Measurements from ENCODE around the gene NEK10.

GRCh38 chr3:27228805-27229204 lies 140.4 kb downstream of the NEK10 start:
- TF ChIP-seq CTCF (IDR thresholded peaks at IDR 0.05) (no peak), POLR2AphosphoS5 (IDR thresholded peaks at IDR 0.05) (no peak), POLR2A (IDR thresholded peaks at IDR 0.05; ENCODE audit: low read depth) (no peak), EP300 (IDR thresholded peaks at IDR 0.05) (no peak)
